Tibial artery (tissue), 4 donors: Measurements from ENCODE around the gene MANSC4.
A peak's percentile ranks its signal among the peaks of the same experiment; 100 is the strongest.

Experiments
- DNase-seq, 2 donors: peaks; one replicate each; pipeline ENCODE4 v3.0.0-alpha.2; 2019
- H3K27ac ChIP-seq, 2 donors: fragments of 200-600 bp; sonication (generic) in 1 of 2; 1 replicate in 1 of 2; 2 replicates in 1 of 2; pipeline ENCODE4 v1.5.1; 2018 to 2019; ENCODE audit warnings: mild to moderate bottlenecking in 1 of 2
- H3K27me3 ChIP-seq, 2 donors: fragments of 200-600 bp; sonication (generic) in 1 of 2; one replicate each; pipeline versions ENCODE4 v1.5.1 to v1.6.0; 2016 to 2019
- H3K36me3 ChIP-seq, 3 donors: fragments of 200-600 bp; sonication (generic) in 2 of 3; one replicate each; pipeline ENCODE4 v1.5.1; 2016 to 2019; ENCODE audit warnings: mild to moderate bottlenecking in 2 of 3
- H3K4me1 ChIP-seq, 4 donors: fragments of 200-600 bp; sonication (generic) in 2 of 4; 1 replicate in 3 of 4; 2 replicates in 1 of 4; pipeline ENCODE4 v1.5.1; 2016 to 2019
- H3K4me3 ChIP-seq, 2 donors: fragments of 200-600 bp; sonication (generic) in 1 of 2; 1 replicate in 1 of 2; 2 replicates in 1 of 2; pipeline ENCODE4 v1.5.1; 2018 to 2019; ENCODE audit warnings: mild to moderate bottlenecking in 2 of 2
- H3K9me3 ChIP-seq, 3 donors: fragments of 200-600 bp; sonication (generic) in 1 of 3; one replicate each; pipeline ENCODE4 v1.5.1; 2016 to 2019
- CTCF ChIP-seq, 2 experiments: fragments of 200-600 bp in 1 of 2; fragments of 450-650 bp in 1 of 2; IDR thresholded peaks; one replicate each; pipeline ENCODE4 v1.5.1; 2017 to 2019; ENCODE audit warnings: antibody characterized with exemption in 2 of 2, mild to moderate bottlenecking in 1 of 2, moderate library complexity in 1 of 2
- intact Hi-C: fragments of 100-400 bp; cut with DNase I; formaldehyde crosslinking; loops from one replicate; pipeline ENCODE4 v1.15.0; 2023; ENCODE audit warnings: low total_unique reads

MANSC4 gene

GRCh38 chr12:27790179-27790578, 10.1 kb upstream of the MANSC4 start:
- H3K4me3 ChIP-seq = no peak overlapping the region
- peaks cover 31 to 46% (median 32%) of the 10 kb centered on the region in 3 donors for H3K36me3 ChIP-seq
- H3K9me3 ChIP-seq = no peaks in the 10 kb centered on the region
- TF ChIP-seq CTCF (IDR thresholded peaks at IDR 0.05) = no peak
- peaks cover 0 to 39% (median 12%) of the 10 kb centered on the region in 4 donors for H3K4me1 ChIP-seq
- intact Hi-C loops = no loop called here
- no peak overlapping the region for H3K27ac ChIP-seq
- DNase-seq = no peak
- no peaks in the 10 kb centered on the region for H3K27me3 ChIP-seq

GRCh38 chr12:27787559-27787958, 7.5 kb upstream of the MANSC4 start:
- Histone ChIP-seq H3K4me1 (peaks cover 0 to 63% (median 21%) of the 10 kb centered on the region in 4 donors), H3K9me3 (no peaks in the 10 kb centered on the region), H3K27me3 (no peaks in the 10 kb centered on the region), H3K36me3 (peaks cover 10 to 20% (median 11%) of the 10 kb centered on the region in 3 donors), H3K27ac (no peak overlapping the region), H3K4me3 (no peak overlapping the region)
- intact Hi-C loops = no loop called here
- DNase-seq = no peak
- no peak for TF ChIP-seq CTCF (IDR thresholded peaks at IDR 0.05)

- Histone ChIP-seq H3K4me1 (peaks cover 0 to 78% (median 31%) of the 10 kb centered on the region in 4 donors), H3K36me3 (peaks cover 0 to 5% (median 0%) of the 10 kb centered on the region in 3 donors), H3K4me3 (no peak overlapping the region), H3K27me3 (no peaks in the 10 kb centered on the region), H3K27ac (no peak overlapping the region), H3K9me3 (no peaks in the 10 kb centered on the region)
- TF ChIP-seq CTCF (IDR thresholded peaks at IDR 0.05) = no peak
- intact Hi-C loops = no loop called here
- no peak for DNase-seq
Measured at GRCh38 chr12:27785882-27786570, 6.0 kb upstream of the MANSC4 start.

- H3K27me3 ChIP-seq = no peaks in the 10 kb centered on the region
- peak overlapping the region; percentile 80 to 94 for H3K4me3 ChIP-seq
- intact Hi-C loops = no loop called here
- no peak for DNase-seq
- H3K9me3 ChIP-seq = no peaks in the 10 kb centered on the region
- peaks cover 0 to 74% (median 28%) of the 10 kb centered on the region in 4 donors for H3K4me1 ChIP-seq
- no peaks in the 10 kb centered on the region for H3K36me3 ChIP-seq
- H3K27ac ChIP-seq = peak overlapping the region in 1 of 2 donors; percentile 89
- no peak for TF ChIP-seq CTCF (IDR thresholded peaks at IDR 0.05)
Measured at GRCh38 chr12:27782481-27782880, 2.4 kb upstream of the MANSC4 start.

- no peak for TF ChIP-seq CTCF (IDR thresholded peaks at IDR 0.05)
- Histone ChIP-seq H3K4me3 (peak overlapping the region; percentile 80 to 94), H3K4me1 (peaks cover 0 to 66% (median 26%) of the 10 kb centered on the region in 4 donors), H3K27me3 (no peaks in the 10 kb centered on the region), H3K9me3 (no peaks in the 10 kb centered on the region), H3K27ac (peak overlapping the region; percentile 89 to 94), H3K36me3 (no peaks in the 10 kb centered on the region)
- intact Hi-C loops = loop anchor here (2.0 kb wide), 1 partner anchor 71 kb away; the partner anchor contains the start of gene MRPS35
- DNase-seq = no peak
Measured at GRCh38 chr12:27781680-27782079, 1.6 kb upstream of the MANSC4 start.
